Suprapubic skin (tissue), 4 donors: ENCODE data around the gene CA12. TPM values are rescaled to one million over a fixed set of nuclear protein-coding genes. Genes with fewer than 3 reads are reported as not detected.
"Not testable (repeated sequence)": the region's sequence is repeated elsewhere in the genome, so short reads cannot be mapped to it uniquely, and the experiment has no call there.

Source experiments
- DNase-seq, 2 donors: peaks; one replicate each; pipeline ENCODE4 v3.0.0-alpha.2; 2019; ENCODE audit warnings: low spot score in 2 of 2
- H3K27ac ChIP-seq: fragments of 200-600 bp; sonication (generic); one replicate; pipeline ENCODE4 v1.5.1; 2019
- H3K27me3 ChIP-seq: fragments of 200-600 bp; sonication (generic); one replicate; pipeline ENCODE4 v1.5.1; 2019
- H3K36me3 ChIP-seq: fragments of 200-600 bp; sonication (generic); one replicate; pipeline ENCODE4 v1.5.1; 2019
- H3K4me1 ChIP-seq: fragments of 200-600 bp; sonication (generic); one replicate; pipeline ENCODE4 v1.5.1; 2019
- H3K4me3 ChIP-seq: fragments of 200-600 bp; sonication (generic); one replicate; pipeline ENCODE4 v1.5.1; 2019; ENCODE audit warnings: mild to moderate bottlenecking
- H3K9me3 ChIP-seq: fragments of 200-600 bp; sonication (generic); one replicate; pipeline ENCODE4 v1.5.1; 2019
- CTCF ChIP-seq, 2 donors: fragments of 200-600 bp in 1 of 2; fragments of 450-650 bp in 1 of 2; sonication (generic) in 1 of 2; IDR thresholded peaks; one replicate each; pipeline ENCODE4 v1.5.1; 2016 to 2019; ENCODE audit warnings: antibody characterized with exemption in 2 of 2, mild to moderate bottlenecking in 1 of 2, moderate library complexity in 1 of 2
- EP300 ChIP-seq: sonication (generic); formaldehyde crosslinking; IDR thresholded peaks from one replicate; pipeline ENCODE4 v1.6.1; 2017; ENCODE audit warnings: antibody characterized with exemption
- POLR2A ChIP-seq, 2 donors: fragments of 450-650 bp; IDR thresholded peaks; one replicate each; pipeline ENCODE4 v1.6.1; 2017; ENCODE audit warnings: antibody characterized with exemption in 2 of 2, mild to moderate bottlenecking in 2 of 2, moderate library complexity in 2 of 2
- POLR2AphosphoS5 ChIP-seq, 3 donors: sonication (generic); formaldehyde crosslinking; IDR thresholded peaks; one replicate each; pipeline ENCODE4 v1.6.1; 2017; ENCODE audit warnings: antibody characterized with exemption in 3 of 3
- WGBS: methylation state at CpG from one replicate; pipeline ENCODE4 v1.1.5; 2018; 5-methylcytosine and 5-hydroxymethylcytosine counted together
- total RNA-seq, 4 donors: library from RNA; depleted of rRNA; stranded (reverse); fragments of >200 nt; gene quantifications; one replicate each; pipeline ENCODE4 v1.1.0, GENCODE V29; 2016

CA12 gene
- total RNA-seq, 4 donors from 2014 or later, result 292 to 338 (median 317) TPM

DNA sequence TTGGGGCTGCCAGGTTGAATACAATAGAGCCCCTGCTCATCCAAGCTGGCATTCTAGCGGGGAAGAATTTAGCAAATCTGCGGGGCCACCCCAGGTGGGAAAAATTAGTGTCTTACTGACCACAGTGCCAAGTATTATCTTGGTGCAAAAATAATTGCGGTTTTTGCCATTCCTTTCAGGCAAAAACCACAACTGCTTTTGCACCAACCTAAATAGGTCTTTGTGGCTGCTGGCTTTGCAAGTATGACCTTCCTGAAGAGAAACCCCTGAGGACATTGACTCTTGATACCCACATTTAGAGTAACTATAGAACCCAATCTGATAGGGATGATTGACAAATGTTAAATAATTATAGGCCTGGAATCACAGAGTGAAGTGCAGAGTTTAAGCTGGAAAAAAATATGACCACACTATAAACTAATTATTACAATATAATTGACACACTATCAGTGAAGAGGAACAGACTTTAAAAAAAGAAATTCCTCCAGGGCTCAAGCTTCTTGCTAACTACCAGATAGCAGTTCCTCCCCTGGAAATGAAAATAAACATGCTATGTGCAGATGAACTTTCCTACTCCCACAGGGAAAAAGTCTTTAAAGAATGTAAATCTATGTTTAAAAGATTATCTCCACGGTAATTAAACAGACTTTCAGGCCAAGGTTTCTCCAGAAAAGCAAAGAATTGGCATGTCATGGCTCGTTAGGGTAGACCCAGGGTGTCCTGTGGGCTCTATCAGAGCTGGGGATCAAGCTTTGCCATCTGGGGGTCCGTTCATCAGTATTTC is 34.4 kb downstream of the CA12 start:
- Histone ChIP-seq H3K9me3 (no peaks in the 10 kb centered on the region), H3K27ac (peak overlapping the region; percentile 89), H3K27me3 (no peaks in the 10 kb centered on the region), H3K4me3 (no peak overlapping the region), H3K4me1 (peaks cover 72% of the 10 kb centered on the region), H3K36me3 (no peaks in the 10 kb centered on the region)
- TF ChIP-seq CTCF (IDR thresholded peaks at IDR 0.05), result no peak
- DNase-seq, result no peak
- 51% methylated on average over 6 of the region's 6 CpGs for WGBS

- no peak overlapping the region for H3K4me3 ChIP-seq
- WGBS, result 50% methylated on average over 11 of the region's 14 CpGs
- no peak for TF ChIP-seq CTCF (IDR thresholded peaks at IDR 0.05)
- no peak for TF ChIP-seq POLR2AphosphoS5 (IDR thresholded peaks at IDR 0.05)
- no peak for TF ChIP-seq POLR2A (IDR thresholded peaks at IDR 0.05)
- TF ChIP-seq EP300, result no peak
- no peak for DNase-seq
- no peaks in the 10 kb centered on the region for H3K9me3 ChIP-seq
- peaks cover 2% of the 10 kb centered on the region for H3K36me3 ChIP-seq
- H3K4me1 ChIP-seq, result peaks cover 53% of the 10 kb centered on the region
- H3K27ac ChIP-seq, result peak overlapping the region; percentile 40
- no peaks in the 10 kb centered on the region for H3K27me3 ChIP-seq
These were observed 36.3 kb downstream of the CA12 start for GRCh38 chr15:63345391-63345752.

GRCh38 chr15:63344731-63345390 is 36.8 kb downstream of the CA12 start:
- H3K36me3 ChIP-seq, result peaks cover 5% of the 10 kb centered on the region
- no peaks in the 10 kb centered on the region for H3K9me3 ChIP-seq
- no peak overlapping the region for H3K4me3 ChIP-seq
- H3K27ac ChIP-seq, result peak overlapping the region; percentile 40
- WGBS, result 72% methylated on average over 5 of the region's 5 CpGs
- TF ChIP-seq POLR2AphosphoS5 (IDR thresholded peaks at IDR 0.05) (no peak), POLR2A (IDR thresholded peaks at IDR 0.05) (no peak), EP300 (no peak), CTCF (IDR thresholded peaks at IDR 0.05) (no peak)
- no peaks in the 10 kb centered on the region for H3K27me3 ChIP-seq
- H3K4me1 ChIP-seq, result peaks cover 50% of the 10 kb centered on the region
- no peak for DNase-seq

GRCh38 chr15:63342996-63343562 is 38.6 kb downstream of the CA12 start:
- WGBS, result 85% methylated on average over 11 of the region's 11 CpGs
- peaks cover 40% of the 10 kb centered on the region for H3K4me1 ChIP-seq
- not testable (repeated sequence) for DNase-seq, H3K4me3 ChIP-seq, H3K27ac ChIP-seq, H3K27me3 ChIP-seq, H3K9me3 ChIP-seq, H3K36me3 ChIP-seq

GRCh38 chr15:63341898-63342297 is 39.7 kb downstream of the CA12 start:
- Histone ChIP-seq H3K4me3 (no peak overlapping the region), H3K36me3 (peaks cover 5% of the 10 kb centered on the region), H3K4me1 (peaks cover 28% of the 10 kb centered on the region), H3K27ac (no peak overlapping the region), H3K27me3 (no peaks in the 10 kb centered on the region), H3K9me3 (no peaks in the 10 kb centered on the region)
- WGBS, result 89% methylated on average over 4 of the region's 4 CpGs
- TF ChIP-seq EP300, result no peak
- no peak for TF ChIP-seq POLR2AphosphoS5 (IDR thresholded peaks at IDR 0.05)
- TF ChIP-seq POLR2A (IDR thresholded peaks at IDR 0.05), result no peak
- TF ChIP-seq CTCF (IDR thresholded peaks at IDR 0.05), result no peak
- DNase-seq, result no peak
